Suprapubic skin (tissue), 3 donors: ENCODE measurements around the gene PTBP3.

ENCODE experiments used
- POLR2A ChIP-seq, 2 donors: fragments of 450-650 bp; IDR thresholded peaks; one replicate each; pipeline ENCODE4 v1.6.1; 2017; ENCODE audit warnings: antibody characterized with exemption in 2 of 2, mild to moderate bottlenecking in 2 of 2, moderate library complexity in 2 of 2
- TF ChIP-seq, protein P1 (sequence below), 2 donors: fragments of 200-600 bp in 1 of 2; fragments of 450-650 bp in 1 of 2; sonication (generic) in 1 of 2; IDR thresholded peaks; one replicate each; pipeline ENCODE4 v1.5.1; 2016 to 2019; ENCODE audit warnings: antibody characterized with exemption in 2 of 2, mild to moderate bottlenecking in 1 of 2, moderate library complexity in 1 of 2

DNA sequence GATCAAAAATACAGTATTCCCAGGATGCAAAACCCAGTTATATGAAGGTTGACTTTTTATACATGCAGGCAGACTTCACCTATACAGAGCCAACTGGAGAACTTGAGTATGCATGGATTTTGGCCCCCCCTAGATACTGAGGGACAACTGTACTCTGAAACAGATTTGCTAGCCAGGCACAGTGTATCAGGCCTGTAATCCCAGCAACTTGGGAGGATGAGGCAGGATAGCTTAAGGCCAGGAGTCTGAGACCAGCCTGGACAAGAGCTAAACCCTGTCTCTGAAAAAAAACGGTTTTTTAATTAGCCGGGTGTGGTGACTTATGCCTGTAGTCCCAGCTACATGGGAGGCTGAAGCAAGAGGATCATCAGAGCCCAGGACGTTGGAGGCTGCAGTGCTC lies 21.9 kb downstream of the PTBP3 start:
- TF ChIP-seq, protein P1, sequence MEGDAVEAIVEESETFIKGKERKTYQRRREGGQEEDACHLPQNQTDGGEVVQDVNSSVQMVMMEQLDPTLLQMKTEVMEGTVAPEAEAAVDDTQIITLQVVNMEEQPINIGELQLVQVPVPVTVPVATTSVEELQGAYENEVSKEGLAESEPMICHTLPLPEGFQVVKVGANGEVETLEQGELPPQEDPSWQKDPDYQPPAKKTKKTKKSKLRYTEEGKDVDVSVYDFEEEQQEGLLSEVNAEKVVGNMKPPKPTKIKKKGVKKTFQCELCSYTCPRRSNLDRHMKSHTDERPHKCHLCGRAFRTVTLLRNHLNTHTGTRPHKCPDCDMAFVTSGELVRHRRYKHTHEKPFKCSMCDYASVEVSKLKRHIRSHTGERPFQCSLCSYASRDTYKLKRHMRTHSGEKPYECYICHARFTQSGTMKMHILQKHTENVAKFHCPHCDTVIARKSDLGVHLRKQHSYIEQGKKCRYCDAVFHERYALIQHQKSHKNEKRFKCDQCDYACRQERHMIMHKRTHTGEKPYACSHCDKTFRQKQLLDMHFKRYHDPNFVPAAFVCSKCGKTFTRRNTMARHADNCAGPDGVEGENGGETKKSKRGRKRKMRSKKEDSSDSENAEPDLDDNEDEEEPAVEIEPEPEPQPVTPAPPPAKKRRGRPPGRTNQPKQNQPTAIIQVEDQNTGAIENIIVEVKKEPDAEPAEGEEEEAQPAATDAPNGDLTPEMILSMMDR (IDR thresholded peaks at IDR 0.05): no peak
- TF ChIP-seq POLR2A (IDR thresholded peaks at IDR 0.05): no peak
